ENCODE data around the gene MUTYH. TPM values are rescaled to one million over a fixed set of nuclear protein-coding genes. Genes with fewer than 3 reads are reported as not detected.
A peak's percentile ranks its signal among the peaks of the same experiment; 100 is the strongest.

Gene MUTYH
- total RNA-seq, 2 experiments from 2014 or later, result 52.6 to 70.1 TPM

DNA sequence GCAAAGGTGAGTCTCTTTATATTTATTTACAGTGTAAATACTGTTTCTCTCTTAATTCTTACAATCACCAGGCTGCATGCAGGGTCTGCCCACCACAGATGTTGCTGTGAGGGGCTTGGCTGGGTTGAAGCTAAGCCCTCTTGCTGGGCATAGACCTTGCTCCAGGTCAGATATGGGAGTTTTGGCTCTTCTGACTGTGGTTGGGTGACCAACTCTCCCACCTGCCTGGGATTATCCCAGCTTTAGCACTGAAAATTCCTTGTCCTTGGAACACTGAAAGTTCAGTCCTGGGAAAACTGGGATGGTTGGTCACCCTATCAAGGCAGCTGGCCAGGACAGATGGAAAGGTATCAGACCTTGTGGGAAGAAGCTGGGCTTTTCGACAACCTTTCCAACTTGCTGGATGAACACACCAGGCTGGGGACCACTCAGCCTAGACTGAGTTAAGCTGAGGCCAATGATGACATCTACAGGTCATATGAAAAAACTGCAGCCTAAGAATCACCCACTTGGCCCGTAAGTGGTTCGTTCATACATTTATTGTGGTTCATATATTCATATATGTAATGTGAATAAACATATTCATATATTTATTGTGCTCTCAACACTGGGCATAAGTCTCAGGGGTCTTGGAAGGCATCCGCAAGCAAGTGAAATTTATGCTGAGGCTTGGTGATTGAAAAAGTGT is 40.1 kb downstream of the MUTYH start:
- H3K4me1 ChIP-seq (ENCODE audit: insufficient read depth, low read length, poor library complexity, severe bottlenecking), result peaks cover 9% of the 10 kb centered on the region
- H4K20me1 ChIP-seq (ENCODE audit: insufficient read depth, low read length), result no peaks in the 10 kb centered on the region
- H3K4me2 ChIP-seq (ENCODE audit: low read length), result no peak overlapping the region
- no peak for TF ChIP-seq EZH2phosphoT487 (IDR thresholded peaks at IDR 0.05; ENCODE audit: borderline replicate concordance, low read depth, low read length)
- TF ChIP-seq, protein P1, sequence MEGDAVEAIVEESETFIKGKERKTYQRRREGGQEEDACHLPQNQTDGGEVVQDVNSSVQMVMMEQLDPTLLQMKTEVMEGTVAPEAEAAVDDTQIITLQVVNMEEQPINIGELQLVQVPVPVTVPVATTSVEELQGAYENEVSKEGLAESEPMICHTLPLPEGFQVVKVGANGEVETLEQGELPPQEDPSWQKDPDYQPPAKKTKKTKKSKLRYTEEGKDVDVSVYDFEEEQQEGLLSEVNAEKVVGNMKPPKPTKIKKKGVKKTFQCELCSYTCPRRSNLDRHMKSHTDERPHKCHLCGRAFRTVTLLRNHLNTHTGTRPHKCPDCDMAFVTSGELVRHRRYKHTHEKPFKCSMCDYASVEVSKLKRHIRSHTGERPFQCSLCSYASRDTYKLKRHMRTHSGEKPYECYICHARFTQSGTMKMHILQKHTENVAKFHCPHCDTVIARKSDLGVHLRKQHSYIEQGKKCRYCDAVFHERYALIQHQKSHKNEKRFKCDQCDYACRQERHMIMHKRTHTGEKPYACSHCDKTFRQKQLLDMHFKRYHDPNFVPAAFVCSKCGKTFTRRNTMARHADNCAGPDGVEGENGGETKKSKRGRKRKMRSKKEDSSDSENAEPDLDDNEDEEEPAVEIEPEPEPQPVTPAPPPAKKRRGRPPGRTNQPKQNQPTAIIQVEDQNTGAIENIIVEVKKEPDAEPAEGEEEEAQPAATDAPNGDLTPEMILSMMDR (conservative IDR thresholded peaks at IDR 0.05; ENCODE audit: low read length), result peak; percentile 94
- no peak overlapping the region for H3K27ac ChIP-seq (ENCODE audit: low read depth, low read length, poor library complexity, severe bottlenecking)
- no peaks in the 10 kb centered on the region; the same call in 1 of the 2 replicates for H3K79me2 ChIP-seq (ENCODE audit: insufficient read depth, low read depth, low read length)
- no TSS peak for BruUV-seq (replicated peaks)
- no peak overlapping the region for H2AFZ ChIP-seq (ENCODE audit: low read length)
- H3K9me2 ChIP-seq (ENCODE audit: insufficient read depth, low read length), result no peaks in the 10 kb centered on the region
- H3K9me3 ChIP-seq (ENCODE audit: low read length), result no peaks in the 10 kb centered on the region
- H3K4me3 ChIP-seq (ENCODE audit: low read depth, low read length, poor library complexity, severe bottlenecking), result no peak overlapping the region
- DNase-seq (ENCODE audit: low spot score), result peak; percentile 85
- H3K36me3 ChIP-seq (ENCODE audit: insufficient read depth, low read length), result no peaks in the 10 kb centered on the region
- ChIA-PET POLR2A (interaction anchor here (0.6 kb wide), 2 partner anchors 312 to 647 kb away, joined by 4 read pairs; no protein-coding TSS in a partner anchor), CTCF (ENCODE audit: unreplicated experiment) (interaction anchor here (0.6 to 1.7 kb wide), 5 partner anchors 169 to 290 kb away, joined by 3 to 5 read pairs (median 3); partner anchors contain the start of gene UROD)
- intact Hi-C loops (cut with micrococcal nuclease; ENCODE audit: unreplicated experiment), result loop anchor here (1.0 to 5.0 kb wide), 5 partner anchors 282 to 578 kb away; no protein-coding TSS in a partner anchor

DNA sequence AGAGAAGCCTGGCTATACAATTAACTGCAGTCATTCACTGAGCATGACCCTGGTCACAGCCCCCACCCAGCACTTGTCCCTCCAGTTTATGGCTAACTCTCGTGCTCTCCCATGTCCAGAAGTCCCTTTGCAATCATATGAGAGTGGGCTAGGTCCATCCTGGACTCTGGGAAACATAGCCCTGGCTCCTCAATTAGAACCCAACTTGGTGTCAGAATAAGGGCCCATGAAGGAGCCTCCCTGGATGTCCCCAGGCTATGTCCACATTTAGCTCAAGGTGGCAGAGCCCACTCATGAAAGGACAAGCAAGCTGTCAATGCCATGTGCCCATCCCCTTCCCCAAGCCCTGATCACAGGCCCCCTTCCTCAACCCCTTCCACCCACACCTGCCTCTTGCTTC is 40.9 kb downstream of the MUTYH start:
- DNase-seq (ENCODE audit: low spot score), result no peak
- TF ChIP-seq EZH2phosphoT487 (IDR thresholded peaks at IDR 0.05; ENCODE audit: borderline replicate concordance, low read depth, low read length), result no peak
- TF ChIP-seq, protein P1 (conservative IDR thresholded peaks at IDR 0.05; ENCODE audit: low read length), result no peak
- Histone ChIP-seq H3K9me3 (ENCODE audit: low read length) (no peaks in the 10 kb centered on the region), H3K36me3 (ENCODE audit: insufficient read depth, low read length) (no peaks in the 10 kb centered on the region), H3K4me3 (ENCODE audit: low read depth, low read length, poor library complexity, severe bottlenecking) (no peak overlapping the region), H2AFZ (ENCODE audit: low read length) (no peak overlapping the region), H3K9me2 (ENCODE audit: insufficient read depth, low read length) (no peaks in the 10 kb centered on the region), H3K27ac (ENCODE audit: low read depth, low read length, poor library complexity, severe bottlenecking) (no peak overlapping the region), H3K79me2 (ENCODE audit: insufficient read depth, low read depth, low read length) (no peaks in the 10 kb centered on the region), H3K4me2 (ENCODE audit: low read length) (no peak overlapping the region), H3K4me1 (ENCODE audit: insufficient read depth, low read length, poor library complexity, severe bottlenecking) (peaks cover under 1% of the 10 kb centered on the region), H4K20me1 (ENCODE audit: insufficient read depth, low read length) (no peaks in the 10 kb centered on the region)
- BruUV-seq (replicated peaks), result no TSS peak
- intact Hi-C loops (cut with micrococcal nuclease; ENCODE audit: unreplicated experiment), result no loop called here
- ChIA-PET POLR2A (no interaction called here), CTCF (ENCODE audit: unreplicated experiment) (interaction anchor here (0.6 to 1.7 kb wide), 4 partner anchors 203 to 289 kb away, joined by 3 to 5 read pairs (median 3); partner anchors contain the start of gene UROD)
